Daoy (cell line): ENCODE data around the gene PHF21A. TPM values are rescaled to one million over a fixed set of nuclear protein-coding genes. Genes with fewer than 3 reads are reported as not detected.
A peak's percentile ranks its signal among the peaks of the same experiment; 100 is the strongest.
"Not testable (repeated sequence)": the region's sequence is repeated elsewhere in the genome, so short reads cannot be mapped to it uniquely, and the experiment has no call there.

ENCODE experiments used
- DNase-seq: peaks from one replicate; pipeline ENCODE4 v3.0.0-alpha.2; 2015; ENCODE audit warnings: low read depth
- total RNA-seq: library from RNA; depleted of rRNA; stranded (reverse); fragments of >200 nt; shearing (Covaris generic); gene quantifications from 2 replicates; pipeline ENCODE4 v1.2.3, GENCODE V29; 2014

Gene PHF21A
- total RNA-seq, 1 experiment from 2014 or later = 4.8 TPM

GRCh38 chr11:45921561-45922424, 199.5 kb downstream of the PHF21A start:
- no peak for DNase-seq

DNA sequence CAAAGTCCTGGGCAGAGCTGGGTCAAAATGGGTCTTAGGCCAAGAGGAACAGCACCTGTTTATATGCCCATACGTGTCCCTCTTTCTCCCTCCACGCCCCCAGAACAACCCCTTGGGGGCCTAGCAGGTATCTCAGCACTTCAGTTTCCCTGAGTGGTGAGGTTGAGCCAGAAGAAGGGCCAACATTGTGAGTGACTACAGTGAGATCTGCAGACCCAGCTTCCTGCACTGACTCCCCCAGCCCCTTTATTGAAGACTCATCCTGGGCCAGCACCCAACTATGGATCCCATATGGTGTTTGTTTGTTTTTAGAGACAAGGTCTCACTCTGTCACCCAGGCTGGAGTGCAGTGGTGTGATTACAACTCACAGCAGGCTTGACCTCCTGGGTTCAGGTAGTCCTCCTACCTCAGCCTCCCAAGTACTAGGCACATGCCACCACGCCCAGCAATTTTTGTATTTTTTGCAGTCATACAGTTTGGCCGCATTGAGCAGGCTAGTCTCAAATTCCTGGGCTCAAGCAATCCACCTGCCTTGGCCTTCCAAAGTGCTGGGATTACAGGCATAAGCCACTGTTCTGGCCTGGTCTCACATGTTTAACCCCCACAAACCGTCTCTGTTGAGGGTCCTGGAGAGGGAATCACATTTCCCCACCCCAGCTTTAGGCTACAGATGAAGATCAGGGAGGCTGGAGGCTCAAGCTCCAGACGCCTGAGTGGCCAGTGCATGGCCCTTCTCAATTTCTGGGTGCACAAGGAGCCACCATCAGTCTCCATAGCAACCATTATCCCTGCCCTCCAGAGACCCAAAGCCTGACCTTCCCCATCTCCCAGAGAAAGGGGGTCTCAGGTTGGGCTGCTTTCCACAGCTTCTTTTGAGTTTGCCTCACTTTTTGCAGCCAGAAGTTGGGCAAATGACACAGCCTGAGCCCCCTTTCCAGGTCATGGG, 200.4 kb downstream of the PHF21A start:
- no peak for DNase-seq

- no peak for DNase-seq
Measured at GRCh38 chr11:45919806-45920530, 201.3 kb downstream of the PHF21A start.

DNA sequence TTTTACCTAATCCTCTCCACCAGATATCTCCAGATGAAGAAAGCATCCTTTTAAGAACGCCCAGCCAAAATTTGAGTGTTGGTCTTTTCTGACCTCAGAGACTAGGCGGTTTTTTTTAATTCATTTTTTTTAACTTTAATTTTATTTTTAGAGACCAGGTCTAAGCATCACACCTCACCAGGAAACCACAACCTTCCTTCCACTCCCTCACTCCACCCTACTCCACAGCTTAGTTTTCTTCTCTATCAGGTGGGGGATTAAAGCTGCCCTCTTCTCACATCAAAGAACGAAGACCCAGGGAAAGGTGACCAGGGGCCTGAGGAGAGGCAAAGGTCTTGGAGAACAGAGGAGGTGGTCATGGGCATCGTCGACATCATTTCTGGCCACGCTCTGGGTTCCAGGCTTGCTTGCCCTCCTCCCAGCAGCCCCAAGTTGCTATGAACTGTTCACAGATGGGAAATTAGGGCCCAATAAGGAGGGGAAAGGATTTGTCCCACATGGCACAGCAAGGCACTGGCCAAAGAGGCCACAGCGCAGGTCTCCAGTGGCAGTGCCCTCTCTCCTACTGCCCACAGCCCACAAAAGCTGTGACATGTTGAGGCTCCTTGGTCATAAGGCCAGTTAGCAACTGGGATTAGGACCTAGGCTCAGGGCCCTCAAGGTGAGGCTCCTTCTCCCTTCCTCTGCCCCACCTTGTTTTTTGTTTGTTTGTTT, 202.1 kb downstream of the PHF21A start:
- DNase-seq = no peak

DNA sequence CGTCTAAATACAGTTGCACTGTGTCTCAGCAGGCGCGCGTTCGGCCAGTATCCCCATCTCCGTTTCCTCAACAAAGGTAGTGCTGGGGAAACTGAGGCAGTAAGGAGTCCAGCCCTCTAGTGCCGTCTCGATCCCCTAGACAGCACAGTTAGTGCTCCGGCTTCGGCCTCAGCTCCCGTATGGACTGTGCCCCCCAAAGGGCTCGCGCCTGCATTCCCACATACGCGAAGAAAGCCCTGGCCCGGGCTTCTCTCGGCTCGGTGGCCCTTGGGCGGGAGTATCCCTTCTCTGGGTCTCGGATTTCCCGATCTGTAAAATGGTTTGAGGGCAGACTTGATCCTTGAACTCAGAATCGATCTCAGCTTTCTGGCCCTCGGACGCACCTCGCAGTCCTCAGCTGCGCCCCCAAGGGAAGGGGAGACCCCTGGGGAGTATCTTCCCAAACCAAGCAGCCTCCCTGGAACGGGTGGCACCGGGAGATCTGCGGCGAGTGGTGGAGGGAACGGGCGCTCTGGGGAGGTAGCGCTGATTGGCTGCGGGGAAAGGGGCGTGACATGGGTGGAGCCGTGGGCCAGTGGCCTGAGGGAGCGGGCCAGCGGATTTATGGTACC, 202.8 kb downstream of the PHF21A start:
- DNase-seq = peak; percentile 86

GRCh38 chr11:45917623-45918330, 203.5 kb downstream of the PHF21A start, which contains the start of gene PEX16:
Gene PEX16, minus strand, starts transcription at chr11:45917877. Its CDS starts 66 bp downstream, at chr11:45917811.
- peak; percentile 99 for DNase-seq

GRCh38 chr11:45917286-45917622, 204.0 kb downstream of the PHF21A start:
- DNase-seq = no peak

DNA sequence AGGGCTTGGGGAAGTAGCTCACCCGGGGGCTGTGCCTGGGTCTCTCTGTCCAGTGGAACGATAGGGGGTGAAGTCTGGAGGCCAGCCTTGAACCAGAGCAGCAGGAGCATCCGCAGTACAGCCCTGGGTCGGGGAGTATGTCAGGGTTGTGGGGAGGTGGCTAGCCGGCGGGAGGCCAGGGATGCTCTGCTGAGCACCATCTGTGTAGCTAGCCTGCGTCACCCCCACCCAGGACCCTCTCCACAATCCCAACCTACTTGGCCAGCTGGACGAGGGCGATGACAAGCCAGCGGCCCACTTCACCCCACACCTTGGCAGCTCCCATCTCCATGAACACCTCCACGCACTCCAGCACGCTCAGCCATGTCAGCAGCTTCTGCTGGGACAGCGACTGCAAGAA, 205.8 kb downstream of the PHF21A start:
- DNase-seq = no peak

DNA sequence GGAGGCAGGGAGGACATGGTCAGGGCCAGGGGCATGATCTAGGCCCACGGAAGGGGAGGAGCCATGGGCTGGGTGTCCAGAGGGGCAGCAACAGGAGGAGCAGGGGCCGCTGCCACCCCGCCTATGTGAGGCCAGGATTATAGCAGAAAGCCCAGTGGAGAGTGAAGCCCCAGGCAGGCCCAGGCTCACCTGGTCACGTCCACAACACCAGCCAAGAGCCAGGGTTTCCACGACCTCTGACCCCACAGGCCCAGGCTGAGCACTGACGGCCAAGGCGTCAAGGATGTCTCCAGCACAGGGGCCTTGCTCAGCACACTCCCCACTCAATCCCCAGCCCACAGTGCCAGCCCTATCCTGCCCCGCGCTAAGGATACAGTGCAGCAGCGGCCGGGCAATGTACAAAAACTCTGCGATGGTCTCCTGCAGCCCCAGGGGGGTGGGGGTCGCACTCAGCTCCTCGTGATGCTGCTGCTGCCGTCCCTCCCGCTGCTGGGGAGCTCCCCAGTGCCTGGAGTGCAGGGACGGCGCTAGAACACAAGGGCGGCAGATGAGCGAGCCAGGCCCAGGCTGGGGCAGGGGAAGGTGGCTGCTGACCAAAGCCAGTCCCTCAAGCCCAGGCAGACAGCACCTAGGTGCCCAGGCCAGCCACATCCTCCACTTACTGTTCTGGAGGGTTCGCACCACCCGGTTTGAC, 207.2 kb downstream of the PHF21A start:
- no peak for DNase-seq

DNA sequence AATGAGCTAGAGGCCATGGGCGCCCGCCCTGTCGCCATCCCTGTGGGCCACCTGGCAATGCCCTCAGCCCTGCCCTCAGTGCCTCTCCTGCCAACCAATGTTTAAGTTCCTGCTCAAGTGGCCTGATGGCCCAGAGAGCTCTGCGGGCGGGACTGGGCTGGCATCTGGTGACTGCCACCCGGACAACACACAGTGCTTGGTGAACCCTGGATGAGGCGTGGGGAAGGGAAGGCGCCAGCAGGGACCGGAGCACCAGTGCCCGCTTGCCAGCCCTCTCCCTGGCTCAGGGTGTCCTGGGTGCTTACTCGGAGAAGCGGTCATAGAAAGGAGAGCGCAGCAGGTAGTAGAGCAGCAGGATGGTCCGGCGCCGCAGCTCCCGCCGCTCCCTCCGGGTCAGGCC, 207.7 kb downstream of the PHF21A start:
- DNase-seq = no peak

GRCh38 chr11:45910623-45911022, 210.6 kb downstream of the PHF21A start:
- no peak for DNase-seq

DNA sequence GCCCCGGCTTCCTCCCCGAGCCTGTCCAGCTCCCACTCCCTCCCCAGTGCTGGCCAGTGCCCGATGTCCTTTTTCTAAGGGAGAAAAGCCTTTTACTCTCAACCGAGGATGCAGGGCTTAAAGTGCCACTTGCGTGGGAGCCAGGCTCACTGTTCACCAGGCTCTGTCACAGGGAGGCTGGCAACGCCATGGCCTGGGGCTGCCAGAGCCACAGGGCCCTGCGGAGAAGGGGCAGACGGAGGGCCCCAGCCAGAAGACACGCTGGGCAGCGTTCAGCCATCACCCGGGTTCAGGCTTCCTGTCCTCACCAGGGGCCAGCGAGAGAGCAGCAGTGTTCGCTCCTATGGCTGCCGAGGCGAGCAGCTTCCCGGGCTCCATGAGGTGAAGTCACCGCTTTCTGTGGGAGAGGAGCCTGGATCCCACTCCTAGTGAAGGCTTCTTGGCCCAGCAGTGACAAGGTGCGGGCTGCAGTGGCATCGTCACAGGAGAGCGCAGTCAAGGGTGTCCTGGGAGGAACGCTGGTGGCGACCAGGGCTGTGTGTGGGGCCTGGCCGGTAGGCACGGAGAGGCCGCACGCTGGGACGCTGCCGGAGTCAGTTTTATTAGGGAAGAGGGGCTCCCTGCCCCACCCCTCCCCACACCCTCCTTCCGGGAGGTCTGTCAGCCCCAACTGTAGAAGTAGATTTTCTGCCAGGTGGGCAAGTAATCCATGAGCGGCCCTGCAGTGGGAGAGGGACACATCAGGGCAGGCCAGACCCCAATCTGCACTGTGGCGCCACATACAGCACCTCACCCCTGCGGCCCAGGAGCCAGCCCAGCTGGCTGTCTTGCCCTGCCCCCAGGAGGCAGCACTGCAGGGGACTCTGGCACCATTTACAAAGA, 211.4 kb downstream of the PHF21A start:
- no peak for DNase-seq

DNA sequence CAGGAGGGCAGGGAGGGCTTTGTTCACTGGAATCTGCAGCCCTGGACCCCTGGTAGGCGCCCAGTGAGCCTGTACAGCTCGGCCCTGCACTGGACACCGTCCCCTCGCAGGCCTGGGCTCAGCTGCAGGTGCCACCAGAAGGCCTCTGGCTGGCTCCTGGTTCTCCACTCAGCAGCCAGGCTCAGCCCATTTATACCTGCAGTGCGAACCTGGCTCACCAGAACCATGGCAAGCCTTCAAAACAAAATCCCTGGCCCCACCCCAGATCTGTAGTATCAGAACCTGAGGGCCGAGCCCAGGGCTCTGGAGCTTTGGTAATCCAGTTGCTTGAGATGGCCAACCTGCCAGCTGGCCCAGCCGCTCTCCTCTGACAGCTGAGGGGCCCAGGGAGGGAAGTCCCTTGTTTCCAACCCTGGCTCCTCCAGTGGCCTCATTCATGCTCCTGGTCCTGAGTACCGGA, 213.3 kb downstream of the PHF21A start:
- DNase-seq = no peak

- DNase-seq = no peak
Measured at GRCh38 chr11:45906965-45907611, 214.2 kb downstream of the PHF21A start, which contains the start of gene FREY1. Gene FREY1, minus strand, starts transcription at chr11:45907271. Its CDS starts 26 bp downstream, at chr11:45907245.

DNA sequence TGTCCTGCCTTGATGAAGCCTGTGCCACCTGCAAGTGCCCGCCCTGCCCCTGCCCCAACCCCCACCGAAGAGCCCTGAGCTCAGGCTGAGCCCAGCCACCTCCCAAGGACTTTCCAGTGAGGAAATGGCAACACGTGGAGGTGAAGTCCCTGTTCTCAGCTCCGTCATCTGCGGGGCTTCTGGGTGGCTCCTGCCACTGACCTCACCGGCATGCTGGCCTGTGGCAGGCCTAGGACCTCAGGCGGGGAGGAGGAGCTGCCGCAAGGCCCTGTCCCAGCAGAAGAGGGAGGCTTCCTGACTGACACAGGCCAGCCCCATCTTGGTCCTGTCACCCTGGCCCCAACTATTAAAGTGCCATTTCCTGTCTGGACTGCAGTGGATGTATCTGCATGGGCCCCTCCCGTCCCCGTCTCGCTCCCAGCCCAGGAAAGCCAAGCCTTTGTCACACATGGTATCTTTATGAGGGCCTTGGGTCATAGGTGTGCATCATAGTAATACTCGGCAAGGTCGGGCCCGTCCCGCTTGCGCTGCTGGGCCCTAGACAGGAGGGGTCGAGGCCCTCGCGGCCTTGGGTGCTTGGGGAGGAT, 215.1 kb downstream of the PHF21A start:
- DNase-seq = no peak

- DNase-seq = not testable (repeated sequence)
Measured at GRCh38 chr11:45905576-45905975, 215.7 kb downstream of the PHF21A start.

DNA sequence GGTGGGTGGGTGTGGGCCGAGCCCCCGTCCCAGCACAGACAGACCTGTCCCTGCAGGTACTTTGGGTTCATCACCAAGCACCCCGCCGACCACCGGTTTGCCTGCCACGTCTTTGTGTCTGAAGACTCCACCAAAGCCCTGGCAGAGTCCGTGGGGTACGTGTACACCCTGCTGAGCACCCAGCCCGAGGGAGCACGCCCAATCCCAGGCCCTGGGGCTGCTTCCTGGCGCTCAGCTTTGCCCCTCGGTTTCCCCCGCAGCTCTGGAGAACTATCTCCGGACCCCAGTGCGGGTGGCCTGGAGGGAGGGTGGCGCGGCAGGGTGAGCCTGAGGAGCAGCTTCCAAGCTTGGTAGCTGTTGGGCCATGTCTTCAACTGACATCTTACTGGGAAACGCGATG, 216.2 kb downstream of the PHF21A start:
- DNase-seq = no peak
